Measurements from ENCODE around the gene PITPNM3. TPM values are rescaled to one million over a fixed set of nuclear protein-coding genes. Genes with fewer than 3 reads are reported as not detected.

The PITPNM3 gene
- total RNA-seq, 1 donor from 2014 or later = 2.2 TPM

- no peaks in the 10 kb centered on the region for H3K36me3 ChIP-seq (ENCODE audit: control insufficient read depth, insufficient read depth, low read length)
- no peak for TF ChIP-seq CTCF (IDR thresholded peaks at IDR 0.05; ENCODE audit: insufficient read depth, low read length, poor library complexity, severe bottlenecking)
- H3K27me3 ChIP-seq (ENCODE audit: control insufficient read depth, insufficient read depth, low read length) = peaks cover 6% of the 10 kb centered on the region
- no peak for DNase-seq (ENCODE audit: low read depth)
- no peak overlapping the region for H3K4me3 ChIP-seq (ENCODE audit: low read depth, low read length)
These were observed 54.2 kb downstream of the PITPNM3 start for GRCh38 chr17:6502142-6502541.

DNA sequence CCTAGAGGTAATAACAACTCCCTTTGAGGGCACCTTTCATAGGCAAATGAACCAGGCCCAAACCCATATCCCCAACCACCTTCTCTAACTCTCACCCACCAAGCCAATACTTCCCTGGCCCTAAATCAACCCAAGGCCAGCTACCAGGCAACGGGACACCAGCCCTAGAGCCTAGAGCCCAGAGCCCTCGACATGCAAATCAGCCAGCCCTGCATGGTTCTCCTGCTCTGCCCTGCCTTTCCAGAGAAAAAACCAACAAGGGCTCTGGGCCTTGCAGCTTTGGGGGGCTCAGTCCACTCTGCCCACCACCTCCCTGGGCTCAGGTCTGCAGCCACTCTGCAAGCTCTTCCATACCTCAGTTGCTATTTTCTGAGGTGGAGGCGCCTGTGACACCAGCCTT is 55.0 kb downstream of the PITPNM3 start:
- H3K27me3 ChIP-seq (ENCODE audit: control insufficient read depth, insufficient read depth, low read length) = peaks cover 7% of the 10 kb centered on the region
- no peak overlapping the region for H3K4me3 ChIP-seq (ENCODE audit: low read depth, low read length)
- no peak for TF ChIP-seq CTCF (IDR thresholded peaks at IDR 0.05; ENCODE audit: insufficient read depth, low read length, poor library complexity, severe bottlenecking)
- H3K36me3 ChIP-seq (ENCODE audit: control insufficient read depth, insufficient read depth, low read length) = no peaks in the 10 kb centered on the region
- DNase-seq (ENCODE audit: low read depth) = no peak

GRCh38 chr17:6498901-6499540 is 57.3 kb downstream of the PITPNM3 start:
- TF ChIP-seq CTCF (IDR thresholded peaks at IDR 0.05; ENCODE audit: insufficient read depth, low read length, poor library complexity, severe bottlenecking) = no peak
- no peaks in the 10 kb centered on the region for H3K36me3 ChIP-seq (ENCODE audit: control insufficient read depth, insufficient read depth, low read length)
- H3K27me3 ChIP-seq (ENCODE audit: control insufficient read depth, insufficient read depth, low read length) = peaks cover 13% of the 10 kb centered on the region
- H3K4me3 ChIP-seq (ENCODE audit: low read depth, low read length) = no peak overlapping the region
- no peak for DNase-seq (ENCODE audit: low read depth)

DNA sequence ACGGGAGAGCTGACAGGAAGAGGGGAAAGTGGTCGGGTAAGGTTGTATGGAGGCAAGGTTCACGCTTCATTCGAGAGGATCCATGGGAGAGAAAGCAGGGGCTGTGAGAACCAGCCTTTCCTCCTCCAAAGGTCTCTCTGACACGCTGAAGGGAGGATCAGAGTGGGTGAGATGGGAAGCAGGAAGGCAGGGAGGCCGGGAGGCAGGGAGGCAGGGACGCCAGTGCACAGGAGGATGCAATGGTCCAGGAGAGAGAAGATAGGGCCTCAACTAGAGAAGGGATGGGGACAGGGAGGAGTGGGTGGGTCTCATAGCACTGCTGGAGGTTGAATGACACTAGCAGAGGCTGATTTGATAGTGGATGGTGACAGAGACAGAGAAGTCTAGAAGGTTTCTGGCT is 58.0 kb downstream of the PITPNM3 start:
- H3K36me3 ChIP-seq (ENCODE audit: control insufficient read depth, insufficient read depth, low read length) = no peaks in the 10 kb centered on the region

DNA sequence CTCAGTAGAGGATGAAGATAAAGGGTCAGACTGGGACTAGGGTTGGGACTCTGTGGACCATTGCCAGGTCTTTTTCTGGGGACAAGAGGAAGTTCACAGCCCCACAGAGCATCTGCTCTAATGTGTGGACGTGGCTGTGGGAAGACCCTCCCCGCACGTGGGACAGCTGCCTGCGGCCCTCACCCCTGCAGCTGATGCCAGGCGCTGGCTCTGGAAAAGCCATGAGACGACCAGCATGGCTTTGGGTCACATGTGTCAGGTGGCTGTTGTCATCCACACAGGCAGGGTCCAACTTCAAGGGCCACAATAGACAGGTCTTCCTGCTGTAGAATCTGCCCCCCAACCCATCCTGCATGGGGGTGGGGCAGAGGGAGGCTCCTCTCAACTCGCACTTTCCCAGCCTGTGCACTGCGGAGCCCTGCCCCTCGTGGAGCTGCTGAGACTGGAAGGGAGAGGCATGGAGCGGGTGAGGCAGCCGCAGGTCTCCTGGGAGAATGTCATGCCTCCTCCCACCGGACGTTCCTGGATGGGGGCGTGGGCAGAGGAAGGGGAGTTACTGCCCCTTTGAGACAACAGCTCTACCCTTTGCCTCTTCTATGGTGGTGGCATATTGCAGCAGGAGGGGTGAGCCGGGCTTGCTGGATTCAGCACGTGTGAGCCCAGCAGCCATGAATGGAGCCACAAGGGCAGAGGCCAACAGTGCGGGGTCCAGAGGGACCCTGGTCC is 58.7 kb downstream of the PITPNM3 start:
- DNase-seq (ENCODE audit: low read depth) = no peak
- H3K4me3 ChIP-seq (ENCODE audit: low read depth, low read length) = no peak overlapping the region

More for the DNA sequence above, 58.0 kb downstream of the PITPNM3 start:
- no peak for TF ChIP-seq CTCF (IDR thresholded peaks at IDR 0.05; ENCODE audit: insufficient read depth, low read length, poor library complexity, severe bottlenecking)
- Histone ChIP-seq H3K27me3 (ENCODE audit: control insufficient read depth, insufficient read depth, low read length) (peaks cover 13% of the 10 kb centered on the region), H3K4me3 (ENCODE audit: low read depth, low read length) (no peak overlapping the region)
- no peak for DNase-seq (ENCODE audit: low read depth)

More for the DNA sequence above, 58.7 kb downstream of the PITPNM3 start:
- no peaks in the 10 kb centered on the region for H3K36me3 ChIP-seq (ENCODE audit: control insufficient read depth, insufficient read depth, low read length)
- no peak for TF ChIP-seq CTCF (IDR thresholded peaks at IDR 0.05; ENCODE audit: insufficient read depth, low read length, poor library complexity, severe bottlenecking)
- peaks cover 13% of the 10 kb centered on the region for H3K27me3 ChIP-seq (ENCODE audit: control insufficient read depth, insufficient read depth, low read length)
